GM04504 (cell line): Measurements from ENCODE around the gene SH3GL1.

ENCODE experiments used
- DNase-seq: peaks from one replicate; pipeline ENCODE4 v3.0.0-alpha.2; 2012; ENCODE audit warnings: low read depth

The SH3GL1 gene

DNA sequence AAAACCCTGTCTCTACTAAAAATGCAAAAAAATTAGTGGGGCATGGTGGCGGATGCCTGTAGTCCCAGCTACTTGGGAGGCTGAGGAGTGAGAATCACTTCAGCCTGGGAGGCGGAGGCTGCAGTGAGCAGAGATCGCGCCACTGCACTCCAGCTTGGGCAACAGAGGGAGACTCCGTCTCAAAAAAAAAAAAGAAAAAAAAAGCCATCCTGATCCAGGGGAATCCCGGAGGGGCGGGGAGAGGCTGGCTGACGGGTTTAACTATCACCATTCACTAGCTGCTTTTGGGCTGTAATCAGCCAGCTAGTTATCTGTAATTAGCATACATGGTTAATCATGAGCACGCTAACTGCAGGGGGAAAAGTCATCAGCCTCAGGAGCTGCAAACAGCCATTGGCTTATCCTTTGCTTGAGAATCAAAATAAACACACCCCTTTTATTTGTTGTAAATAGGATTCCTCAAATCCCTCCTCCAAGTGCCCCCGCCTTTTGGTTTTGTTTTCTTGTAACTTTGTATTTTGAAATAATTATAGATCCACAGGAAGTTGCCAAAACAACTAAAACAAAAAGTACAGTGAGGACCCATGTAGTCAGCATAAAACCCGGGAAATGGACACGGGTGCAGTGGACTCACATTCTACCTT is 86.4 kb downstream of the SH3GL1 start:
- no peak for DNase-seq
